ENCODE data around the gene RDH16.
"Not testable (repeated sequence)": the region's sequence is repeated elsewhere in the genome, so short reads cannot be mapped to it uniquely, and the experiment has no call there.

DNA sequence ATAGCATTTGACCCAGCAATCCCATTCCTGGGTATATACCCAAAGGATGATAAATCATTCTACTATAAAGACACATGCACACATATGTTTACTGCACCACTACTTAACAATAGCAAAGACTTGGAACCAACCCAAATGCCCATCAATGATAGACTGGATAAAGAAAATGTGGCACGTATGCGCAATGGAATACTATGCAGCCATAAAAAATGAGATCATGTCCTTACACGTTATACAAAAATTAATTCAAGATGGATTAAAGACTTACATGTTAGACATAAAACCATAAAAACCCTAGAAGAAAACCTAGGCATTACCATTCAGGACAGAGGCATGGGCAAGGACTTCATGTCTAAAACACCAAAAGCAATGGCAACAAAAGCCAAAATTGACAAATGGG lies 39.3 kb downstream of the RDH16 start:
- not testable (repeated sequence) for TF ChIP-seq CTCF (IDR thresholded peaks at IDR 0.05); POLR2AphosphoS5 (IDR thresholded peaks at IDR 0.05; ENCODE audit: insufficient read depth in 1 of 2, low read depth in 1 of 2); POLR2A (IDR thresholded peaks at IDR 0.05)
